Measurements from ENCODE around the gene CDH24.

DNA sequence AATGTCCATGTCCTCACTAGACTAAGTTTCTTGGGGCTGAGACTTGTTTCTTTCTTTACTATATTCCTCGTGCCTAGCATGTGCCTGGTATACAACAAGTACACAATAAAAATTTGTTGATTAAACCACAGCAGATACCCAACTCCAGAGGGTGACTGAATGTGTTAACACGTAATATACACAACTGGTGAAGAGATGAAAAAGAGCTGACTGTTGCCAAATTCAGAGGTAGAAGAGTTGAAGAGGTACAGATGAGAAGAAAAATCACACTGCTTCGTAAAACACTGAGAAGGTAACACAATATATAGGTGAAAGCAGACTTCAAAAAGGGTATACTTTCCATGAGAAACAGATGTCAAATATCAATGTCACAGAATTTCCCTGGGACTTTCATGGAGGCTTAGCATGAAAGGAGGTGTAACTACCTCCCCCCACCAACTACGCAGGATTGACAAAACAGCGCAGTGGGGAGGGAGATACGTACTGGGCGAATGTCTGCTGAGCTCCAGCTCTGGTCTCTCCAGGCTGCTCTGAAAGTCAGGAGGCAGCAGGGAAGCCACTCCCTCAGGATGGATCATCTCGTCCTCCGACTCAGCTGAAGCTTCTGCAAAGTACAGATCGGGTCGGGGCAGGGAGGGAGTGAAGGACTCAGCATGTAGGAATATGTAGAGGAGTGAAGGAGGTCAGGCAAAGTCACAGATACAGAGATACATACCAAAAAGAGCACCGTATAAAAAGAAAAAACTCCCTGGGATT lies 32.4 kb upstream of the CDH24 start:
- TF ChIP-seq, protein P1, sequence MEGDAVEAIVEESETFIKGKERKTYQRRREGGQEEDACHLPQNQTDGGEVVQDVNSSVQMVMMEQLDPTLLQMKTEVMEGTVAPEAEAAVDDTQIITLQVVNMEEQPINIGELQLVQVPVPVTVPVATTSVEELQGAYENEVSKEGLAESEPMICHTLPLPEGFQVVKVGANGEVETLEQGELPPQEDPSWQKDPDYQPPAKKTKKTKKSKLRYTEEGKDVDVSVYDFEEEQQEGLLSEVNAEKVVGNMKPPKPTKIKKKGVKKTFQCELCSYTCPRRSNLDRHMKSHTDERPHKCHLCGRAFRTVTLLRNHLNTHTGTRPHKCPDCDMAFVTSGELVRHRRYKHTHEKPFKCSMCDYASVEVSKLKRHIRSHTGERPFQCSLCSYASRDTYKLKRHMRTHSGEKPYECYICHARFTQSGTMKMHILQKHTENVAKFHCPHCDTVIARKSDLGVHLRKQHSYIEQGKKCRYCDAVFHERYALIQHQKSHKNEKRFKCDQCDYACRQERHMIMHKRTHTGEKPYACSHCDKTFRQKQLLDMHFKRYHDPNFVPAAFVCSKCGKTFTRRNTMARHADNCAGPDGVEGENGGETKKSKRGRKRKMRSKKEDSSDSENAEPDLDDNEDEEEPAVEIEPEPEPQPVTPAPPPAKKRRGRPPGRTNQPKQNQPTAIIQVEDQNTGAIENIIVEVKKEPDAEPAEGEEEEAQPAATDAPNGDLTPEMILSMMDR (IDR thresholded peaks at IDR 0.05) = no peak
- TF ChIP-seq POLR2AphosphoS5 (IDR thresholded peaks at IDR 0.05; ENCODE audit: low read depth, low read length) = no peak
- TF ChIP-seq SIN3A (IDR thresholded peaks at IDR 0.05; ENCODE audit: borderline replicate concordance, insufficient read depth, low read depth, low read length) = no peak
